GM10847 (cell line): ENCODE measurements around the gene NPBWR2.

Experiments
- POLR2A ChIP-seq: IDR thresholded peaks from 2 replicates; pipeline ENCODE4 v1.6.1; 2011; ENCODE audit not compliant: insufficient read length; ENCODE audit errors: extremely low read depth

Gene NPBWR2

DNA sequence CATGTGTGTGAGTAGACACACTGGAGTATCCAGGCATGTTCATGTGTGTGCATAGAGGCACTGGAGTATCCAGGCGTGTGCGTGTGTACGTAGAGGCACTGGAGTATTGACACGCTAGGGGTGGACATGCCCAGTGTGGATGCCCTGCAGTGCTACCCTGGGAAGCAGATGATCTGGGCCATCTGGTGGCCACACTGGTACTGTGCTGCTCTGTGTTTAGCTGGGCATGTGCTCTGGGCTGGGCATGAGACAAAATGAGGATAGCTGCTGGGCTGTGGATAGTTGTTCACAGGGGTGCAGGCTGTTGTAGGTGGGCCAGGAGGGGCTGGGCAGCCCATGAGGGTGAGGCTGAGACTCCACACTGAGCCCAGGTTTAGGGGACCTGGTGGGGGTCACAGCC lies 24.0 kb upstream of the NPBWR2 start:
- TF ChIP-seq POLR2A, result no peak

GRCh38 chr20:64130876-64131275 lies 23.5 kb upstream of the NPBWR2 start:
- no peak for TF ChIP-seq POLR2A

GRCh38 chr20:64130271-64130670 lies 22.9 kb upstream of the NPBWR2 start:
- TF ChIP-seq POLR2A, result no peak

GRCh38 chr20:64129146-64129782 lies 21.9 kb upstream of the NPBWR2 start:
- no peak for TF ChIP-seq POLR2A

DNA sequence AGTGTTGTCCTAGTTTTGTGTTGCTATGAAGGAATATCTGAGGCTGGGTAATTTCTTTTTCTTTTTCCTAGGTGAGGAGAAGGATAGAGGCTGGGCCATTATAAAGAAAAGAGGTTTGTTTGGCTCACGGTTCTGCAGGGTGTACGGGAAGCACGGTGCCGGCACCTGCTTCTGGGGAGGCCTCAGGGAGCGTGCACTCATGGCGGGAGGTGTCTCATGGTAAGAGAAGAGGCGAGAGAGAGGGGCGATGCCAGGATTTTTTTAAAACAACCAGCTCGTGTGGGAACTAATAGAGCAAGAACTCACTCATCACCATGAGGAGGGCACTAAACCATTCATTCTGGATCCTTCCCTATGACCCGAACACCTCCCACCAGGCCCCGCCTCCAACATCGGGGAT lies 14.2 kb upstream of the NPBWR2 start:
- TF ChIP-seq POLR2A, result no peak

GRCh38 chr20:64119681-64120341 lies 12.4 kb upstream of the NPBWR2 start:
- TF ChIP-seq POLR2A, result no peak

GRCh38 chr20:64119301-64119680 lies 11.9 kb upstream of the NPBWR2 start:
- TF ChIP-seq POLR2A, result no peak

DNA sequence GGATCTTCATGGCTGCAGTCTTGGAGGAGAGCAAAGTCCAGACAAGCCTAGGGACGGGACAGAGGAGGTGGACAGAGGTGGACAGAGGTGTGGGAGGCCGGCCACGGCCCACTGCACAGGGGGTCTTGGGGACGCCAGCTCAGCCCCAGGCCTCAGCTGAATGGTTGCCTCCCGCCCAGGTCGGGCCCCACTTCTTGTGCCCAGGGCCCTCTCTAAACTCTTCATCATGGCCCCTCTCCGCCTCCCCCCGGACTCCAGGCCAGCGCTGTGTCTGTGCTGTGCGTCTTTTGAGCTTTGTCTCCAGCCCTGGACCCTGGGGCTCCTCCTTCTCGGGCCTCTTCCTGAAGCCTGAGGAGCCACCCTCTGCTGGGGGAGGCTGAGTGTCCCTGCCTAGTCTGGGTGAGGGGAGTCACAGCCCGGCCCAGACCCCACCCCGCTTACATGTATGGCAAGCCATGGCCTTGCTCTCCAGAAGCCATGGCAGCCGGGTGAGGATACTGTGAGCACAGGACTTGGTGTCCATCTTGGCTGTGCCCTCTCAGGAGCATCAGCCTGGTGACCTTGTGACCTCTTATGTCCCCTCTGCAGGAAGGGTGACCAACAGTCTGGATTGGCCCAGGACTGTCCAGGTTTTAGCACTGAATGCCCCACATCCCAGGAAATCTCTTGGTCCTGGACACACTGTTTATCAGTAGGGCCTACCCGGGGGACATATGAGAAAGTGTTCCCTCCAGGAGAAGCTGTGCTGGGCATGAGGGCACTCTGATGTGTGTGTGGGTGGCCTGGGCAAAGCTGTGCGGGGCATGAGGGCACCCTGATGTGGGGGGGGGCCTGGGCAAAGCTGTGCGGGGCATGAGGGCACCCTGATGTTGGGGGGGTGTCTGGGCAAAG lies 9.4 kb upstream of the NPBWR2 start:
- no peak for TF ChIP-seq POLR2A

DNA sequence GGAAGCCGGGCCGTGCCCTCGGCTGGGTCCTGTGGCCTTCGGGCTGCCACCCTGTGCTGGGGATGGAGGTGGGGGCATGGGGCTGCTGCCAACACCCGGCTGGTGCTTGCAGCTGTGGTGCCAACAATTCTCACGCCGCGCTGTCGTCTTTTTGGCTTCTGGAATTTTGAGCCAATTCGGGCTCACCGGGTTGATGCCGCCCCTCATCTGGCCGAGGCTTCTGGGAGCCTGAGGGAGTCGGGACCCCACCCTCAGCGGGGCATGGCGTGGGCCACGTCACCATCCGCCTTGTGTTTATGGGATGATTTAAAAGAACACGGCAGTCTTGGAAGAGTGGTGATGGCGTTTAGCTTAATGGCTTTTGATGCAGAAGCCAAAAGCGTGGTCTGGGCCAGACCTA lies 8.7 kb upstream of the NPBWR2 start:
- TF ChIP-seq POLR2A, result no peak

DNA sequence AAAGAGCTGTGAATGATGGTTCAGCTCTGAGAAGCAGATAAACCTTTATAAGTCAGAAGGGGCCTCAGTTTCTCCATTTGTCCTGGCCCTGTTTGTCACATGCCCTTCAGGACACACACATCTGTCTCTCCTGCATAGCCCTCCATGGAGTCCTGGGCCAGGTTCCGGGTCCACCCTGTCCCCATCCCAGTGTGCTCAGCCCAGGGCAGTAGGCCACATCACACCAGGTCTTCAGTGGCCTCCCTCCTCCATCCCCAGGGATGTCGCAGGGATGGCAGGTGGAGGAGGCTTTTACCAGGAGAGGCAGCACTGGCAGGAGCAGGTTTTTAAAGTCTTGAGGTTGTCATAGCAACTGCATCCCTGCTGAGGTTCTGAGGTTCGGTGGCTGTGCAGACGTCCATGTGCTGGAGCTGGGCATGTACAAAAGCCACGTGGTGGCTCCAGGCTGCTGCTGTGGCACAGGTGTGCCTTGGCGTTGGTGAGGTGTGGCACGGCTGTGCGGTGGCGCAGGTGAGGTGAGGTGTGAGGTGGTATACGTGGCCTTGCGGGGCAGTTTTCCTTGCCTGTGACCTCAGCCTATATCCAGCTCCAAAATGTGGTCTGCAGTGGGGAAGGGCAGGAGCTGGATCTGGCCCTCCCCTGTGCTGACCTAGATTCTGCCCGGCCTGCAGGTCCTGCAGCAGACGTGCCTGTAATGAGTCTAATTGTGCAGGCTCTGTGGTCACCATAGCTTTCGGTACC lies 8.0 kb upstream of the NPBWR2 start:
- TF ChIP-seq POLR2A, result no peak

DNA sequence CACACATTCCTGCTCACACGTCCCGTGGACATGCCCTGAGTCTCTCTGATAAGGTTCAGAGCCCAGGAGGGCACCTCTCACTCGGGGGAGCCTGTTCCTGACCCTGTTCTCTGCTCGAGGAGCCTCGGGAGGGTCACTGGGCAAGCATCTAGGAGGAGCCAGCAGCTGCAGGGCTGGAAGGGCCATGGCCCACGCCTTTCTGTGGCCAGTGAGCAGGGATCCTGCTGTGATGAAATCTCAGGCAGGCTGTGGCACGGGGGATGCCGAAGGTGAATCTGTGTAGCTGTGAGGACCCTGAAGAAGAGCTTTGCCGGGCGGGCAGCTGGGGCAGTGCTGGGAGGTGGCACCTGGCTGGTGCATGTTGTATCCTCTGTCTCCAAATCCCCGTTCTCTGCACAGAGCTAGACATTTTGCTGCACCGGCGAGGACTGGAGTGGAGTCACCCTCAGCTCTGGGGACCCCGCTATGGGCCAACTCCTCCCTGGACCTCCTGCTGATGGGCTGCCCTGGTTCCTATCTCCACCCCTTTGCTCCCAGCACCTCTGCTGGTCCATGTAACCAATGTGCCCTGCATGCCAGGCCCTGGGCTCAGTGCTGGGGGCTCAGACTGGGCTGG lies 7.1 kb upstream of the NPBWR2 start:
- TF ChIP-seq POLR2A, result no peak

DNA sequence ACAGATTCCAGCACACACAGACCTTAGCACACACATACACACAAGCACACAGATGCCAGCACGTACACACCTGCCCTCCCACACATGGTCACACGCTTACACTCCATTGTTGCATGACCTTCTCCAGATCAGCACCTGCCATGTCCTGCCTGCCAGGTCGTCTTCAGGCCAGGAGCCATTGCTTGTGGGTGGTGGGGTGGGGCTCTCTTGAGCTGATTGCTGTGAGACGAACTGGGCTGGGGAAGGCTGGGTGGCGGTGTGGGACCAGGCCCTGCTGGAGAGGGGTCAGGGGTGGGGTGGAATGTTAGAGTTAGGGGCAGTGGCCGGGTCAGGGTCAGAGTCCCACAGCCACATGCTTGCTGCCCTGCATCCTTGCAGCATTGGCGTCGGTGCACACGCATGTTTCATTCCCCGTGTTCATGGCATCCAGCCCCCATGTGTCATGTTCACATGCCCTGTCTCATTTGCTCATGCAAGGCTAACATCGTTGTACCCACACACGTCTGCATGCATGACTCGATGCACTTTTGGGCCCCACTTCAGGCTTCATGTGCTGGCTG lies 6.5 kb upstream of the NPBWR2 start:
- no peak for TF ChIP-seq POLR2A

DNA sequence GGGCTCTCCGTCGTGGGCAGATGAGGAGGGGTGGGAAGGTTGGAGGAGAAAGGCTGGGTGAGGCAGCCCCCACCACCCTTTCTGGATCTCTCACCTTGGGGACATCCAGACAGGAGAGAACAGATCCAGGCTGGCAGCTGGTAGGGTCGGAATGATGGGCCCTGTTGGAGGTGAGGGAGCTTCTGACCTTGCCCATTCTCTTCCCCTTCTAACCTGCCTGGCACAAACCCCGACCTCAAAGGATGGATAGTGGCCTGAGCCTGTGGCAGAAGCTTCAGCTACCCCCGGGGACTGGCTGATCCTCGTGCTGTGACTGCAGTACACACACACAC lies 6.0 kb upstream of the NPBWR2 start:
- no peak for TF ChIP-seq POLR2A

GRCh38 chr20:64112691-64113443 lies 5.5 kb upstream of the NPBWR2 start:
- no peak for TF ChIP-seq POLR2A

GRCh38 chr20:64111841-64112641 lies 4.7 kb upstream of the NPBWR2 start:
- no peak for TF ChIP-seq POLR2A
